NCI-H2029 treated with DMSO at 0.1 percent for 48 hours (cell line): ENCODE measurements around the gene RAB38.

Source experiments
- DNase-seq: peaks from one replicate; lab custom pipeline; 2025; lab: John Stamatoyannopoulos, UW

RAB38 gene

GRCh38 chr11:88103337-88104206, 71.7 kb downstream of the RAB38 start:
- DNase-seq = peak; percentile 51

- no peak for DNase-seq
These were observed 72.7 kb downstream of the RAB38 start for GRCh38 chr11:88102598-88102934.

GRCh38 chr11:88101881-88102597, 73.2 kb downstream of the RAB38 start:
- DNase-seq = no peak

DNA sequence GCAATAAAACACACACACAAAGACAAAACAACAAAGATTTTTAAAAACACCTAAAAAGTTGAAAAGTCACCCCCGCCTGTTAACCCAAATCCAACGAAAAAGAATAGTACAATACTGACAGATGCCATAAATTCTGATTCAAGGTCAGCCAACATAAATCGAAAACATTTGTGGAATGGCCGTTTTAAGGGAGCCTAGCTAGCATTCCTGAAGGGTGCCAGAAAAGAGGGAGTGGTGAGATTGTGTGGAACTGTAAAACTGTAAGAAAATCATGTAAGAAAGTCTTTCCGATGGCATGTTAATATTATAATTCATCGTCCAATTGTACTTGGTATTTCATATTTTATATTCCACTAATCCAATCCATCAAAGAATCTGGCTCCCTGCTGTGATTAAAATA, 75.1 kb downstream of the RAB38 start:
- DNase-seq = no peak

GRCh38 chr11:88098289-88098688, 77.0 kb downstream of the RAB38 start:
- no peak for DNase-seq

GRCh38 chr11:88089134-88089533, 86.1 kb downstream of the RAB38 start:
- no peak for DNase-seq

DNA sequence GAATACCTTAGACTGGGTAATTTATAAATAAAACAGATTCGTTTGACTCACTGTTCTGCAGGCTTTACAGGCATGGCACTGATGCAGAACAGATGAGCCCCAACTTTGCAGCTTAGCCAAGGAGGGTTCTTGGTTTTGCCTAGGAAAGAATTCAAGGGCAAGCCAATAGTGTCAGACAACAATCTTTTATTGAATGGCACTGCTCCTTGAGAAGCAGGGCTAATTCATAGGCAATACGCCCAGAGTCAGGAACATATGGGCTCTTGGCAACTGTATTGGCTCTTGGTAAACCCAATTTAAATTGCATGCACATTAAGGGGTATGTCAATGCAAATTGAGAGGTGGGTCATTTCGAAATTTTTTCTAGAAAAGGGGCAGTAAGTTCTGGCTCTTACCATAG, 87.9 kb downstream of the RAB38 start:
- DNase-seq = no peak

DNA sequence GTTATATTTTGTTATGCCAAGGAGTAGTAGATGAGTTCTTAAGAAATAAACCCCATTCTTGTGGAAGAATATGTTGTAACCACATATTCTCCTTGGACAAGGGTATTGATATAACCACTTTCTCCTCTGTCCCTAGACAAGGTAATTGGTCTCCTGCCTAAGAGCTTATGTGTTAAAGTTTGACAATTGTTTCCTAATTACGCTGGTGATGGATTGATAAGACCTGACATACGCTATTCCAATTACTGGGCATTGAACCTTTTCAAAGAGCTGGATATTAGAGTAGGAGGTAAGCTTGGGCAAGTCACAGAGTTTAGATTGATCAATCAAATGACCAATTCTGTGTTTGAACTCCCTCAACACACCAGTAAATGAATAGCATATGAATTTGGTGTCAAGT, 88.9 kb downstream of the RAB38 start:
- no peak for DNase-seq

DNA sequence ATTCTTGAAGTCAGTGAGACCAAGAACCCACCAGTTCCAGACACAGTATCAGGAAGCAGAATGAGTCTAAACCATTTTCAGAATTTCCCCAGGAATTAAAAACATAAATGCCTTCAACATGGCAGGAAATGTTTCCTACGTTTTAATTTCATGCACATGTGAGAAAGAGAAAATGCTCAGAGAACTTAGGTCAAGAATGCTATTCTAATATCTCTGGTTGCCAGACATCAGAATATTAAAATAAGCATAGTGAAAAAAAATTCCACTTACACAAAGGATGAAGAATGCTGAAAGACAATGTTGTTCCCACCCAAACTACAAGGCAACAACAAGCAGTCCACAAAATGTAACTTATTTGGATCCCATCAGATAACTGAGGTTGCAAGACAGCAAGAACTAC, 104.8 kb downstream of the RAB38 start:
- no peak for DNase-seq

DNA sequence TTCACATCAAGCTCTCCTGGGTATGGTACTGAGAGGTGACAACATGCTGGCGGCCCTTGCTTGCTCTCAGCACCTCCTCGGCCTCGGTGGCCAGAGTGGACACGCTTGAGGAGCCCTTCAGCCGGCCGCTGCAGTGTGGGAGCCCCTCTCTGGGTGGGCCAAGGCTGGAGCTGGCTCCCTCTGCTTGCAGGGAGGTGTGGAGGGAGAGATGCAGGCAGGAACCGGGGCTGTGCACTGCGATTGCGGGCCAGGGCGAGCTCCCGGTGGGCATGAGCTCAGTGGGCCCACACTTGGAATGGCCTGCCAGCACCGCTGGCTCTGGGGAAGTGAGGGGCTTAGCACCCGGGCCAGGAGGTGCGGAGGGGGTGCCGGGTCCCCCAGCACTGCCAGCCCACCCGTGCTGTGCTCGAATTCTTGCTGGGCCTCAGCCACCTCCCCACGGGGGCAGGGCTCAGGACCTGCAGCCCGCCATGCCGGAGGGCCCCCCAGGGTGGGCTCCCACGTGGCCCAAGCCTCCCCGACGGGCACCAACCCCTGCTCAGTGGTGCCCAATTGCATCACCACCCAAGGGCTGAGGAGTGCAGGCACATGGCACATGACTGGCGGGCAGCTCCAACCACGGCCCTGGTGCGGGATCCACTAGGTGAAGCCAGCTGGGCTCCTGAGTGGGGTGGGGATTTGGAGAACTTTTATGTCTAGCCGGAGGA, 106.2 kb downstream of the RAB38 start:
- DNase-seq = no peak

DNA sequence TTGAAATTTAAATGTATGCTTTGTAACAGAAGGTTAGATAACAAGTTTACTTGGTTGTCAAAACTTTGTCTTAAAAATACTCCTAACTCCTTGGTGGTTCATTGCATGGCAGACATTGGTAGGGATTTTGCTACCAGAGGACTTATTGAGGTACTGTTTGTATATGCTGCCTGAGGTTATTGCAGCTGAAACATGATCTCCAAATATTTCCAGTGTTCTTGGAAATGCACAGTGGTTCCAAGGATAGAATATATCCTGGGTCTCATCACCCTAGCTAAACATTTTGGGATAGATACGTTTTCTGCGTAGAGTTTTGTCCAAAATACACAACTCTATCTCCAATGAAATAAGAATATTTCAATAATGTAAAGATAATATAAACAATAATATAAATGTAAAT, 109.2 kb downstream of the RAB38 start:
- no peak for DNase-seq

DNA sequence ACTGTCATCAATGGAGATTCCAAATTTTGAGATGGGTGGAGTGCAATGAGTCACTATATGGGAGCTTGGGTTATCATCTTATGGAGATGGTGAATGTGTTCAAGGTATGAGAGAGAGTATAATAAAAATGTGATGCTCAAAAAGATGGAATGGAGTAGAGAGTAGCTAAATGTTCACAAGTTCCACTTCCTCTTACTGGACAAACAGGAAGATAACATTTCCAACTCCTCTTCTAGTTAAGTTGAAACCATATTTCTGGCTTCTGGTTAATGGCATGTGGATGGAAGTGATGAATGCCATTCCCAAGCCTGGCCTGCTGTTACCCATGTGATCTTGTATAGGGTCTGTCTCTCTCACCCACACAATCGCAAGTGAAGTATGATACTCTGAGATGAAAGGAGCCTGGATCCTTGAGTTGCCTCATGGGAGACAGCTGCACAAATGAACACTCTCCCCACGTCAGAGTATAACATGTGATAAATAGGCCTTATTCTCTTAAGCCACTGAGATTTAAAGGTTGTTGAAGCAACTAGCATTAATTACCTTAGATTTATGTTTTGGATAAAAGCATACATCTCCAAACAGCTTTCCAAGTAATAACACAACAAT, 111.0 kb downstream of the RAB38 start:
- no peak for DNase-seq
